GM23338 (cell line): Measurements from ENCODE around the gene FBXO28.
"Not testable (repeated sequence)": the region's sequence is repeated elsewhere in the genome, so short reads cannot be mapped to it uniquely, and the experiment has no call there.

ENCODE experiments used
- JUNB ChIP-seq: IDR thresholded peaks from one replicate; pipeline ENCODE4 v1.6.1; 2016; ENCODE audit warnings: antibody characterized with exemption; ENCODE audit not compliant: unreplicated experiment
- POLR2AphosphoS5 ChIP-seq: IDR thresholded peaks from 2 replicates; pipeline ENCODE4 v1.6.1; 2016; ENCODE audit warnings: antibody characterized with exemption, low read depth
- TF ChIP-seq, protein P1 (sequence below), 2 experiments: fragments of 200-600 bp in 1 of 2; sonication (generic) in 1 of 2; conservative IDR thresholded peaks; 2 replicates each; pipeline versions ENCODE4 v1.5.1 to v1.6.1; 2016 to 2017; ENCODE audit warnings: antibody characterized with exemption in 2 of 2, low read depth in 2 of 2, mild to moderate bottlenecking in 2 of 2, moderate library complexity in 1 of 2

DNA sequence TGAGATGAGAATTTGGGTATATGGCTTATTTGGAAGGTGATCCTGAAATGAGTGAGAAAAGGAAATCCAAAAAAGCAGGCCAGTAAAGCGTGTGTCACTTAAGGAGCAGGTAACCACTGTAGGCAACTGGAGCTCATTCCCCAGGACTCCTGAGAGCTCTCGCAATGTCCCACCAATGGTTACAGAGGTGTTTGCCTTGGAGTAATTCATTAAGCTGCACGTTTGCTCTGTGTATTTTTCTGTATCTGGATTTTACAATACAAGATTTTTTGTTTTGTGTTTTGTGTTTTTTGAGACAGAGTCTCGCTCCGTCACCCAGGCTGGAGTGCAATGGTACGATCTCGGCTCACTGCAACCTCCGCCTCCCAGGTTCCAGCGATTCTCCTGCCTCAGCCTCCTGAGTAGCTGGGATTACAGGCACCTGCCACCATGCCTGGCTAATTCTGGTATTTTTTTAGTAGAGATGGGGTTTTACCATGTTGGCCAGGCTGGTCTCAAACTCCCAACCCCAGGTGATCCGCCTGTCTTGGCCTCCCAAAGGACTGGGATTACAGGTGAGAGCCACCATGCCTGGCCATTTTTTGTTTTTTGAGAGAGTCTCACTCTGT lies 92.1 kb downstream of the FBXO28 start:
- not testable (repeated sequence) for TF ChIP-seq POLR2AphosphoS5, JUNB
- TF ChIP-seq, protein P1, sequence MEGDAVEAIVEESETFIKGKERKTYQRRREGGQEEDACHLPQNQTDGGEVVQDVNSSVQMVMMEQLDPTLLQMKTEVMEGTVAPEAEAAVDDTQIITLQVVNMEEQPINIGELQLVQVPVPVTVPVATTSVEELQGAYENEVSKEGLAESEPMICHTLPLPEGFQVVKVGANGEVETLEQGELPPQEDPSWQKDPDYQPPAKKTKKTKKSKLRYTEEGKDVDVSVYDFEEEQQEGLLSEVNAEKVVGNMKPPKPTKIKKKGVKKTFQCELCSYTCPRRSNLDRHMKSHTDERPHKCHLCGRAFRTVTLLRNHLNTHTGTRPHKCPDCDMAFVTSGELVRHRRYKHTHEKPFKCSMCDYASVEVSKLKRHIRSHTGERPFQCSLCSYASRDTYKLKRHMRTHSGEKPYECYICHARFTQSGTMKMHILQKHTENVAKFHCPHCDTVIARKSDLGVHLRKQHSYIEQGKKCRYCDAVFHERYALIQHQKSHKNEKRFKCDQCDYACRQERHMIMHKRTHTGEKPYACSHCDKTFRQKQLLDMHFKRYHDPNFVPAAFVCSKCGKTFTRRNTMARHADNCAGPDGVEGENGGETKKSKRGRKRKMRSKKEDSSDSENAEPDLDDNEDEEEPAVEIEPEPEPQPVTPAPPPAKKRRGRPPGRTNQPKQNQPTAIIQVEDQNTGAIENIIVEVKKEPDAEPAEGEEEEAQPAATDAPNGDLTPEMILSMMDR (conservative IDR thresholded peaks at IDR 0.05; ENCODE audit: low read depth in 2 of 2): not testable (repeated sequence)
